H9 (cell line): ENCODE measurements around the gene C17orf58. TPM values are rescaled to one million over a fixed set of nuclear protein-coding genes. Genes with fewer than 3 reads are reported as not detected.

Experiments
- DNase-seq: peaks from one replicate; pipeline ENCODE4 v3.0.0-alpha.2; 2017
- H2AFZ ChIP-seq: one replicate; pipeline ENCODE4 v1.6.1; 2013; ENCODE audit warnings: mild to moderate bottlenecking, low read length, control low read depth, moderate library complexity
- H2AK5ac ChIP-seq: 2 replicates; pipeline ENCODE4 v1.6.1; 2013; ENCODE audit warnings: low read length, control low read depth, mixed read lengths; ENCODE audit not compliant: insufficient read length
- H2BK120ac ChIP-seq: one replicate; pipeline ENCODE4 v1.6.1; 2013; ENCODE audit warnings: low read depth, mild to moderate bottlenecking, low read length, control low read depth, inconsistent platforms; ENCODE audit not compliant: poor library complexity, severe bottlenecking
- H2BK12ac ChIP-seq: 2 replicates; pipeline ENCODE4 v1.6.1; 2013; ENCODE audit warnings: low read length, control low read depth, mixed read lengths, low read depth; ENCODE audit not compliant: insufficient read length
- H2BK15ac ChIP-seq: 2 replicates; pipeline ENCODE4 v1.6.1; 2013; ENCODE audit warnings: low read depth, low read length, control low read depth
- H2BK20ac ChIP-seq: one replicate; pipeline ENCODE4 v1.6.1; 2013; ENCODE audit warnings: low read depth, mild to moderate bottlenecking, low read length, control low read depth, inconsistent platforms; ENCODE audit not compliant: poor library complexity, severe bottlenecking
- H2BK5ac ChIP-seq: 2 replicates; pipeline ENCODE4 v1.6.1; 2013; ENCODE audit warnings: low read length, control low read depth, mixed read lengths; ENCODE audit not compliant: insufficient read length
- H3K14ac ChIP-seq: 2 replicates; pipeline ENCODE4 v1.6.1; 2013; ENCODE audit warnings: low read length, control low read depth; ENCODE audit not compliant: insufficient read depth
- H3K18ac ChIP-seq: 2 replicates; pipeline ENCODE4 v1.6.1; 2013; ENCODE audit warnings: low read depth, mild to moderate bottlenecking, mixed read lengths, low read length, control low read depth; ENCODE audit not compliant: insufficient read length
- H3K23ac ChIP-seq: 2 replicates; pipeline ENCODE4 v1.6.1; 2013; ENCODE audit warnings: low read length, control low read depth, mixed read lengths, low read depth; ENCODE audit not compliant: insufficient read length
- H3K23me2 ChIP-seq: 2 replicates; pipeline ENCODE4 v1.6.1; 2013; ENCODE audit warnings: low read depth, mild to moderate bottlenecking, mixed read lengths, low read length, control low read depth; ENCODE audit not compliant: insufficient read length, poor library complexity, severe bottlenecking
- H3K27ac ChIP-seq: 2 replicates; pipeline ENCODE4 v1.5.1; 2013; ENCODE audit warnings: low read length, control low read depth, mixed read lengths, low read depth; ENCODE audit not compliant: insufficient read length
- H3K27me3 ChIP-seq: 2 replicates; pipeline ENCODE4 v1.6.1; 2013; ENCODE audit warnings: low read length, control low read depth, inconsistent platforms; ENCODE audit not compliant: insufficient read depth
- H3K4ac ChIP-seq: 2 replicates; pipeline ENCODE4 v1.6.1; 2013; ENCODE audit warnings: low read depth, mild to moderate bottlenecking, control low read depth, inconsistent platforms, low read length, moderate library complexity
- H3K4me1 ChIP-seq: 2 replicates; pipeline ENCODE4 v1.6.1; 2013; ENCODE audit warnings: low read length, control low read depth, inconsistent platforms; ENCODE audit not compliant: insufficient read depth
- H3K4me2 ChIP-seq: 2 replicates; pipeline ENCODE4 v1.6.1; 2013; ENCODE audit warnings: low read length, control low read depth, mixed read lengths; ENCODE audit not compliant: insufficient read length, insufficient read depth
- H3K56ac ChIP-seq: 2 replicates; pipeline ENCODE4 v1.6.1; 2013; ENCODE audit warnings: low read depth, mild to moderate bottlenecking, mixed read lengths, low read length, control low read depth; ENCODE audit not compliant: insufficient read length
- H3K79me1 ChIP-seq: 2 replicates; pipeline ENCODE4 v1.6.1; 2013; ENCODE audit warnings: low read depth, mild to moderate bottlenecking, moderate library complexity, low read length, control low read depth, inconsistent platforms; ENCODE audit not compliant: insufficient read depth, poor library complexity, severe bottlenecking
- H3K79me2 ChIP-seq: 2 replicates; pipeline ENCODE4 v1.6.1; 2013; ENCODE audit warnings: low read length, control low read depth, inconsistent platforms; ENCODE audit not compliant: insufficient read depth
- H3K9ac ChIP-seq: 2 replicates; pipeline ENCODE4 v1.6.1; 2013; ENCODE audit warnings: low read length, control low read depth, mixed read lengths; ENCODE audit not compliant: insufficient read length; ENCODE audit errors: extremely low read depth
- H3K9me3 ChIP-seq: one replicate; pipeline ENCODE4 v1.6.1; 2013; ENCODE audit warnings: low read depth, low read length, inconsistent platforms; ENCODE audit not compliant: control insufficient read depth
- H3T11ph ChIP-seq: one replicate; pipeline ENCODE4 v1.6.1; 2013; ENCODE audit warnings: mild to moderate bottlenecking, low read length, control low read depth, inconsistent platforms
- H4K20me1 ChIP-seq: one replicate; pipeline ENCODE4 v1.6.1; 2013; ENCODE audit not compliant: control insufficient read depth, insufficient read length, insufficient read depth
- H4K5ac ChIP-seq: 2 replicates; pipeline ENCODE4 v1.6.1; 2013; ENCODE audit warnings: low read depth, mild to moderate bottlenecking, mixed read lengths, low read length, control low read depth; ENCODE audit not compliant: insufficient read length
- H4K8ac ChIP-seq: replicated peaks from 2 replicates; pipeline ENCODE4 v1.6.1; 2013; ENCODE audit warnings: low read length, control low read depth, mixed read lengths, low read depth; ENCODE audit not compliant: insufficient read length
- H4K91ac ChIP-seq: 2 replicates; pipeline ENCODE4 v1.6.1; 2013; ENCODE audit warnings: low read depth, mild to moderate bottlenecking, moderate library complexity, mixed read lengths, low read length, control low read depth; ENCODE audit not compliant: insufficient read length
- H3K27ac Mint-ChIP-seq, 3 experiments: 2 replicates in 2 of 3; 3 replicates in 1 of 3; pipeline ENCODE4 v1.8.0; 2020 to 2021; ENCODE audit warnings: mixed read lengths in 3 of 3, mild to moderate bottlenecking in 1 of 3, moderate library complexity in 1 of 3
- H3K27me3 Mint-ChIP-seq: 2 replicates; pipeline ENCODE4 v1.8.0; 2021; ENCODE audit warnings: low read depth, mild to moderate bottlenecking, moderate library complexity, mixed read lengths
- H3K36me3 Mint-ChIP-seq, 3 experiments: 2 replicates in 2 of 3; 3 replicates in 1 of 3; pipeline ENCODE4 v1.8.0; 2020 to 2021; ENCODE audit warnings: low read depth in 3 of 3, mixed read lengths in 3 of 3; ENCODE audit not compliant: insufficient read depth in 1 of 3
- H3K4me1 Mint-ChIP-seq, 2 experiments: 2 replicates each; pipeline ENCODE4 v1.8.0; 2020; ENCODE audit warnings: mixed read lengths in 2 of 2
- H3K4me3 Mint-ChIP-seq, 2 experiments: 2 replicates in 1 of 2; 3 replicates in 1 of 2; pipeline ENCODE4 v1.8.0; 2020 to 2021; ENCODE audit warnings: mild to moderate bottlenecking in 2 of 2, mixed read lengths in 2 of 2, moderate library complexity in 1 of 2
- H3K9me3 Mint-ChIP-seq, 2 experiments: 2 replicates in 1 of 2; 3 replicates in 1 of 2; pipeline ENCODE4 v1.8.0; 2020; ENCODE audit warnings: mild to moderate bottlenecking in 2 of 2, mixed read lengths in 2 of 2, moderate library complexity in 1 of 2
- CTCF ChIP-seq: fragments of 200-600 bp; sonication (generic); conservative IDR thresholded peaks from 3 replicates; pipeline ENCODE4 v1.8.0; 2021; ENCODE audit warnings: antibody characterized with exemption, mild to moderate bottlenecking
- WGBS: extraction: QIAGEN DNeasy Blood & Tissue Kit; methylation state at CpG from one replicate; pipeline ENCODE4 v1.1.7; 2013; ENCODE audit warnings: missing lambda C conversion rate, low lambda C conversion rate, mixed read lengths; ENCODE audit not compliant: insufficient read length; ENCODE audit errors: extremely low coverage; 5-methylcytosine and 5-hydroxymethylcytosine counted together
- total RNA-seq: library from RNA; stranded (reverse); gene quantifications from 2 replicates; pipeline ENCODE4 v1.2.1, GENCODE V29; 2021

The C17orf58 gene
- total RNA-seq, 1 experiment from 2014 or later, result 12.3 TPM

DNA sequence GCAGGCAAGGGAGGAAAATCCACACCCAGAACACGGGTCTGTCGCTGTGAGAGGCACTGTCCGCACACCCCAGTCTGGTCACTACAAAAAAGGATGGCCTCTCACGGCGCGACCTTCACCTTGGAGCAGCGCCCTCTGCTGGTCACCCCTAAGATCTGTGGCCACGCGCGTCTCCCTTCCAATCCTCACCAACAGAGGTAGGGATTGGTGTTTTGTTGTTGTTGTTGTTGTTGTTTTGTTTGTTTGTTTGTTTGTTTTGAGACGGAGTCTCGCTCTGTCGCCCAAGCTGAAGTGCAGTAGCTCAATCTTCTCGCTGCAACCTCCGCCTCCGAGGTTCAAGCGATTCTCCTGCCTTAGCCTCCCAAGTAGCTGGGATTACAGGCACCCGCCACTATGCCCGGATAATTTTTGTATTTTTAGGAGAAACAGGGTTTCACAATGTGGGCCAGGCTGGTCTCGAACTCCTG lies 15.0 kb upstream of the C17orf58 start:
- H3K79me2 ChIP-seq, result 0 out of 2 replicates have a peak, but pooled peaks cover 2% of the 10 kb centered on the region
- no peak overlapping the region for H3K56ac ChIP-seq
- no peak overlapping the region for H3K27ac ChIP-seq
- no peak overlapping the region for H2BK20ac ChIP-seq
- no peak overlapping the region for H2BK15ac ChIP-seq
- DNase-seq, result peak; percentile 90
- no peak overlapping the region for H2AFZ ChIP-seq
- Mint-ChIP-seq H3K4me3 (peak overlapping the region; percentile 16 to 39; a peak in 3 of 5 replicates), H3K27ac (peak overlapping the region in 1 of 3 experiments; percentile 82; a peak in 3 of 7 replicates), H3K4me1 (peaks cover 2 to 6% of the 10 kb centered on the region in 2 experiments; a peak in 3 of 4 replicates), H3K36me3 (no peaks in the 10 kb centered on the region; a peak in 1 of 7 replicates), H3K9me3 (no peaks in the 10 kb centered on the region), H3K27me3 (peaks cover 1% of the 10 kb centered on the region; the same call in 1 of the 2 replicates)
- no peak overlapping the region for H3K18ac ChIP-seq
- no peak overlapping the region for H4K5ac ChIP-seq
- no peaks in the 10 kb centered on the region for H3K9me3 ChIP-seq
- H3K27me3 ChIP-seq, result no peaks in the 10 kb centered on the region
- H4K8ac ChIP-seq, result no peak overlapping the region
- no CpG with 5 or more reads among the region's 20 CpGs for WGBS
- H3K4me2 ChIP-seq, result peak overlapping the region; percentile 6
- H4K20me1 ChIP-seq, result no peaks in the 10 kb centered on the region
- H3K23ac ChIP-seq, result no peak overlapping the region
- no peaks in the 10 kb centered on the region for H3K79me1 ChIP-seq
- no peak overlapping the region for H3K14ac ChIP-seq
- no peak overlapping the region for H2BK12ac ChIP-seq
- peak; percentile 84 for TF ChIP-seq CTCF
- H2AK5ac ChIP-seq, result no peak overlapping the region
- H3K23me2 ChIP-seq, result no peaks in the 10 kb centered on the region
- no peak overlapping the region for H2BK120ac ChIP-seq
- H3K4me1 ChIP-seq, result no peaks in the 10 kb centered on the region
- H3T11ph ChIP-seq, result no peak overlapping the region
- H3K9ac ChIP-seq, result no peak overlapping the region
- H2BK5ac ChIP-seq, result no peak overlapping the region
- H4K91ac ChIP-seq, result no peak overlapping the region
- no peak overlapping the region for H3K4ac ChIP-seq
